Loucy (cell line): ENCODE measurements around the gene GLRA1.

Experiments used
- H2AFZ ChIP-seq: fragments of 200-600 bp; sonication (generic); 2 replicates; pipeline ENCODE4 v1.6.0; 2016; ENCODE audit warnings: antibody characterized with exemption, mild to moderate bottlenecking, low read length, moderate library complexity
- H3F3A ChIP-seq: fragments of 200-600 bp; 2 replicates; pipeline ENCODE4 v1.6.0; 2016; ENCODE audit warnings: antibody characterized with exemption, low read depth, mild to moderate bottlenecking
- H3K27me3 ChIP-seq: fragments of 200-600 bp; sonication (generic); 2 replicates; pipeline ENCODE4 v1.6.1; 2014; ENCODE audit warnings: low read length, mild to moderate bottlenecking; ENCODE audit not compliant: insufficient read depth, poor library complexity, severe bottlenecking
- H3K36me3 ChIP-seq: fragments of 200-600 bp; sonication (generic); 2 replicates; pipeline ENCODE4 v1.6.1; 2016; ENCODE audit warnings: low read length; ENCODE audit not compliant: insufficient read depth
- H3K4me1 ChIP-seq: fragments of 200-600 bp; sonication (generic); 2 replicates; pipeline ENCODE4 v1.5.1; 2014; ENCODE audit warnings: low read length, mild to moderate bottlenecking; ENCODE audit not compliant: insufficient read depth, poor library complexity, severe bottlenecking
- H3K4me2 ChIP-seq: fragments of 200-600 bp; sonication (generic); 2 replicates; pipeline ENCODE4 v1.6.0; 2014; ENCODE audit warnings: antibody characterized with exemption, low read length, low read depth, mild to moderate bottlenecking; ENCODE audit not compliant: poor library complexity, severe bottlenecking
- H3K4me3 ChIP-seq: fragments of 200-600 bp; sonication (generic); 2 replicates; pipeline ENCODE4 v1.5.1; 2014; ENCODE audit warnings: low read length, mild to moderate bottlenecking, mixed read lengths; ENCODE audit not compliant: poor library complexity, severe bottlenecking
- H3K79me2 ChIP-seq: fragments of 200-600 bp; sonication (generic); 2 replicates; pipeline ENCODE4 v1.6.1; 2014; ENCODE audit warnings: low read length; ENCODE audit not compliant: insufficient read depth
- H3K9ac ChIP-seq: fragments of 200-600 bp; sonication (generic); 2 replicates; pipeline ENCODE4 v1.6.0; 2014; ENCODE audit warnings: mild to moderate bottlenecking, low read depth, low read length, moderate library complexity; ENCODE audit not compliant: poor library complexity, severe bottlenecking
- H3K9me2 ChIP-seq: fragments of 200-600 bp; sonication (generic); replicated peaks from 2 replicates; pipeline ENCODE4 v1.6.1; 2016; ENCODE audit warnings: low read depth, low read length, mixed read lengths
- H3K9me3 ChIP-seq: fragments of 200-600 bp; sonication (generic); 2 replicates; pipeline ENCODE4 v1.6.1; 2014; ENCODE audit warnings: mild to moderate bottlenecking, antibody characterized with exemption, low read length, low read depth; ENCODE audit not compliant: insufficient read depth
- H4K20me1 ChIP-seq: fragments of 200-600 bp; sonication (generic); 2 replicates; pipeline ENCODE4 v1.6.0; 2014; ENCODE audit warnings: antibody characterized with exemption, low read length, mild to moderate bottlenecking; ENCODE audit not compliant: insufficient read depth, poor library complexity, severe bottlenecking
- EZH2phosphoT487 ChIP-seq: fragments of 200-600 bp; IDR thresholded peaks from 2 replicates; pipeline ENCODE4 v1.6.1; 2018; ENCODE audit warnings: antibody characterized with exemption, mild to moderate bottlenecking, moderate library complexity, borderline replicate concordance
- TF ChIP-seq, protein P1 (sequence below): fragments of 200-600 bp; sonication (generic); conservative IDR thresholded peaks from 2 replicates; pipeline ENCODE4 v1.5.1; 2014; ENCODE audit warnings: mild to moderate bottlenecking, antibody characterized with exemption, low read length

GLRA1 gene

GRCh38 chr5:151795426-151795825, 129.2 kb downstream of the GLRA1 start:
- Histone ChIP-seq H3K27me3 (no peaks in the 10 kb centered on the region), H3K4me3 (no peak overlapping the region), H3K36me3 (peaks cover 99% of the 10 kb centered on the region), H3K9me2 (no peaks in the 10 kb centered on the region), H3K4me1 (no peaks in the 10 kb centered on the region), H3F3A (no peaks in the 10 kb centered on the region), H4K20me1 (peaks cover 74% of the 10 kb centered on the region), H3K4me2 (no peak overlapping the region), H3K79me2 (peaks cover 72% of the 10 kb centered on the region), H2AFZ (no peak overlapping the region), H3K9ac (no peak overlapping the region), H3K9me3 (no peaks in the 10 kb centered on the region)
- TF ChIP-seq, protein P1, sequence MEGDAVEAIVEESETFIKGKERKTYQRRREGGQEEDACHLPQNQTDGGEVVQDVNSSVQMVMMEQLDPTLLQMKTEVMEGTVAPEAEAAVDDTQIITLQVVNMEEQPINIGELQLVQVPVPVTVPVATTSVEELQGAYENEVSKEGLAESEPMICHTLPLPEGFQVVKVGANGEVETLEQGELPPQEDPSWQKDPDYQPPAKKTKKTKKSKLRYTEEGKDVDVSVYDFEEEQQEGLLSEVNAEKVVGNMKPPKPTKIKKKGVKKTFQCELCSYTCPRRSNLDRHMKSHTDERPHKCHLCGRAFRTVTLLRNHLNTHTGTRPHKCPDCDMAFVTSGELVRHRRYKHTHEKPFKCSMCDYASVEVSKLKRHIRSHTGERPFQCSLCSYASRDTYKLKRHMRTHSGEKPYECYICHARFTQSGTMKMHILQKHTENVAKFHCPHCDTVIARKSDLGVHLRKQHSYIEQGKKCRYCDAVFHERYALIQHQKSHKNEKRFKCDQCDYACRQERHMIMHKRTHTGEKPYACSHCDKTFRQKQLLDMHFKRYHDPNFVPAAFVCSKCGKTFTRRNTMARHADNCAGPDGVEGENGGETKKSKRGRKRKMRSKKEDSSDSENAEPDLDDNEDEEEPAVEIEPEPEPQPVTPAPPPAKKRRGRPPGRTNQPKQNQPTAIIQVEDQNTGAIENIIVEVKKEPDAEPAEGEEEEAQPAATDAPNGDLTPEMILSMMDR, result no peak
- no peak for TF ChIP-seq EZH2phosphoT487

DNA sequence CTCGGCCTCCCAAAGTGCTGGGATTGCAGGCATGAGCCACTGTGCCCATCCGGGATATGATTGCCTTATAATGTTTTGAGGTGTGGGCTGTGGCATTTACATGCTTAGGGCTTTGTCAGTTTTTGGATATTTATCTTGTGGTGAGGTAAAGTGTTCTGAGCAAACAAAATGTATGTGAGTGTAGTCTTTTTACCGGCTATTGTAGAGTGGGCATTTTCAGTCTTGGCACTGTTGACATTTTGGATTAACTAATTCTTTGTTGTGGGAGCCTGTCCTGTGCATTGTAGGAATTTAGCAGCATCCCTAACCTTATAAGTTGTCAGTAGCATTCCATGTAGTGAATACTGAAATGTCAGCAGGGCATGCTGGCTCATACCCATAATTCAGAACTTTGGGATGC, 131.3 kb downstream of the GLRA1 start:
- Histone ChIP-seq H3K79me2 (peaks cover 84% of the 10 kb centered on the region), H3K9me2 (no peaks in the 10 kb centered on the region), H3F3A (no peaks in the 10 kb centered on the region), H4K20me1 (peaks cover 77% of the 10 kb centered on the region), H3K4me1 (no peaks in the 10 kb centered on the region), H3K4me2 (no peak overlapping the region), H3K9ac (no peak overlapping the region), H3K36me3 (peaks cover 98% of the 10 kb centered on the region), H2AFZ (no peak overlapping the region), H3K9me3 (no peaks in the 10 kb centered on the region), H3K4me3 (no peak overlapping the region), H3K27me3 (no peaks in the 10 kb centered on the region)
- TF ChIP-seq EZH2phosphoT487, result no peak
- TF ChIP-seq, protein P1, result no peak

GRCh38 chr5:151787817-151788216, 136.8 kb downstream of the GLRA1 start:
- Histone ChIP-seq H4K20me1 (peaks cover 83% of the 10 kb centered on the region), H3K9me3 (no peaks in the 10 kb centered on the region), H3K79me2 (peaks cover 92% of the 10 kb centered on the region), H3K36me3 (peaks cover 60% of the 10 kb centered on the region), H3K27me3 (no peaks in the 10 kb centered on the region), H3K4me2 (no peak overlapping the region), H3F3A (no peaks in the 10 kb centered on the region), H3K4me1 (peaks cover 6% of the 10 kb centered on the region), H2AFZ (no peak overlapping the region), H3K9ac (no peak overlapping the region), H3K9me2 (no peaks in the 10 kb centered on the region), H3K4me3 (no peak overlapping the region)
- TF ChIP-seq, protein P1, result no peak
- no peak for TF ChIP-seq EZH2phosphoT487
